Inferior parietal cortex (tissue), 1 donor: ENCODE measurements around the gene ALPI.

Experiments
- DNase-seq: peaks from one replicate; pipeline ENCODE4 v3.0.0-alpha.2; 2016; ENCODE audit errors: extremely low spot score

ALPI gene

GRCh38 chr2:232460171-232460570 is 4.2 kb downstream of the ALPI start:
- no peak for DNase-seq

GRCh38 chr2:232463701-232464543 is 8.0 kb downstream of the ALPI start:
- DNase-seq: no peak

- no peak for DNase-seq
Observed at GRCh38 chr2:232464544-232464885, 8.6 kb downstream of the ALPI start.

GRCh38 chr2:232465061-232465460 is 9.1 kb downstream of the ALPI start:
- DNase-seq: no peak

- DNase-seq: no peak
Observed at GRCh38 chr2:232466221-232466620, 10.3 kb downstream of the ALPI start.

GRCh38 chr2:232473467-232473890 is 17.5 kb downstream of the ALPI start:
- DNase-seq: no peak

- DNase-seq: no peak
Observed at GRCh38 chr2:232476045-232476444, 20.1 kb downstream of the ALPI start.

GRCh38 chr2:232476791-232477190 is 20.8 kb downstream of the ALPI start:
- DNase-seq: no peak

GRCh38 chr2:232477751-232478510 is 22.0 kb downstream of the ALPI start:
- DNase-seq: no peak

GRCh38 chr2:232478571-232479340 is 22.8 kb downstream of the ALPI start:
- no peak for DNase-seq

GRCh38 chr2:232479341-232480200 is 23.6 kb downstream of the ALPI start:
- no peak for DNase-seq

- DNase-seq: no peak
Observed at GRCh38 chr2:232480201-232481190, 24.5 kb downstream of the ALPI start.

- no peak for DNase-seq
Observed at GRCh38 chr2:232481322-232482140, 25.6 kb downstream of the ALPI start.

GRCh38 chr2:232482301-232483238 is 26.6 kb downstream of the ALPI start:
- DNase-seq: no peak

- DNase-seq: no peak
Observed at GRCh38 chr2:232483311-232483922, 27.5 kb downstream of the ALPI start.

GRCh38 chr2:232483923-232484627 is 28.1 kb downstream of the ALPI start:
- DNase-seq: no peak
